Hippocampal formation (tissue), 2 donors: Measurements from ENCODE around the gene FAM185A.
"Not testable (repeated sequence)": the region's sequence is repeated elsewhere in the genome, so short reads cannot be mapped to it uniquely, and the experiment has no call there.

ENCODE experiments used
- DNase-seq, 2 donors: peaks; one replicate each; lab custom pipeline; 2025; lab: John Stamatoyannopoulos, UW

The FAM185A gene

GRCh38 chr7:102778663-102779062, 29.9 kb downstream of the FAM185A start:
- DNase-seq: not testable (repeated sequence)

GRCh38 chr7:102780926-102781325, 32.1 kb downstream of the FAM185A start:
- DNase-seq: not testable (repeated sequence)

GRCh38 chr7:102788770-102789169, 40.0 kb downstream of the FAM185A start:
- not testable (repeated sequence) for DNase-seq

GRCh38 chr7:102790364-102791100, 41.7 kb downstream of the FAM185A start:
- DNase-seq: not testable (repeated sequence)

GRCh38 chr7:102791367-102791766, 42.6 kb downstream of the FAM185A start:
- not testable (repeated sequence) for DNase-seq

GRCh38 chr7:102791831-102792230, 43.0 kb downstream of the FAM185A start:
- not testable (repeated sequence) for DNase-seq

GRCh38 chr7:102794567-102794966, 45.8 kb downstream of the FAM185A start:
- DNase-seq: not testable (repeated sequence)

- not testable (repeated sequence) for DNase-seq
Measured at GRCh38 chr7:102795987-102796595, 47.3 kb downstream of the FAM185A start.

GRCh38 chr7:102806613-102807012, 57.8 kb downstream of the FAM185A start:
- DNase-seq: no peak

- DNase-seq: peak in 1 of 2 donors; percentile 17
Measured at GRCh38 chr7:102810916-102811315, 62.1 kb downstream of the FAM185A start.

- no peak for DNase-seq
Measured at GRCh38 chr7:102811942-102812678, 63.3 kb downstream of the FAM185A start.

- DNase-seq: no peak
Measured at GRCh38 chr7:102813191-102814024, 64.6 kb downstream of the FAM185A start.

- no peak for DNase-seq
Measured at GRCh38 chr7:102814025-102814471, 65.2 kb downstream of the FAM185A start.

- DNase-seq: no peak
Measured at GRCh38 chr7:102817616-102818573, 69.1 kb downstream of the FAM185A start.

- no peak for DNase-seq
Measured at GRCh38 chr7:102819151-102819550, 70.4 kb downstream of the FAM185A start.

- DNase-seq: no peak
Measured at GRCh38 chr7:102821994-102822747, 73.4 kb downstream of the FAM185A start.

GRCh38 chr7:102823390-102824119, 74.8 kb downstream of the FAM185A start:
- DNase-seq: no peak

GRCh38 chr7:102828286-102828685, 79.5 kb downstream of the FAM185A start:
- no peak for DNase-seq

GRCh38 chr7:102829075-102829474, 80.3 kb downstream of the FAM185A start:
- DNase-seq: no peak
